SHP77 treated with DMSO at 0.1 percent for 48 hours (cell line): ENCODE measurements around the gene SNAP25.

Experiments
- DNase-seq: peaks from one replicate; lab custom pipeline; 2025; lab: John Stamatoyannopoulos, UW

SNAP25 gene

DNA sequence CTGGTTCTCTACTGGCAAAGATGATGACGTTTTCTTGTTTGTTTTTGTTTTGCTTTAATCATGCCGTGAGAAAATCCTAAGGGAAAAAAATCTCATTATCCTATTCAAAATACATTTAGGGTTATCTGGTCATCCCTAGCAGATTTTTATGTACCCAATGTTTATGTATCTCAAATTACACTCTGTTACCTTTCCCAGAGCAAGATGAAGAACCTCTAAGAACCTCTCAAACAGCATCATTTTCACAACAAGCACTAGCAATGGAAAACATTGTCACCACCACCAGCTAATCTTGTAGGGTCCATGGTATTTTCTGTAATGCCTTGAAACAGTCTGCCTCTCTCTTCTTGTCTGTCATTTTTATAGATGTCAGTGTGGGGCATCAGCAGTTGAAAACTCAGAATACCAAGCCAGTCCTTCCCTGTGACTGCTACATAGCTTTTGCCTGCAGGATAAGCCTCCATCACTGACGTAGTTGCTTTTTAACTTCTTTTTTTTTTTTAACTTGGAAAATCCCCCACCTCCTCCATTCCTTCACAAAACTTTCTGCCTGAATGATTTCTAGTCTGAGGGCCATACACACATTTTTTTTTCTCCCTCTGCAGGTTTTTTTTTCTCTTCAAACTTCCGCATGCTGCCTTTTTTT is 2.4 kb upstream of the SNAP25 start:
- peak; percentile 10 for DNase-seq

DNA sequence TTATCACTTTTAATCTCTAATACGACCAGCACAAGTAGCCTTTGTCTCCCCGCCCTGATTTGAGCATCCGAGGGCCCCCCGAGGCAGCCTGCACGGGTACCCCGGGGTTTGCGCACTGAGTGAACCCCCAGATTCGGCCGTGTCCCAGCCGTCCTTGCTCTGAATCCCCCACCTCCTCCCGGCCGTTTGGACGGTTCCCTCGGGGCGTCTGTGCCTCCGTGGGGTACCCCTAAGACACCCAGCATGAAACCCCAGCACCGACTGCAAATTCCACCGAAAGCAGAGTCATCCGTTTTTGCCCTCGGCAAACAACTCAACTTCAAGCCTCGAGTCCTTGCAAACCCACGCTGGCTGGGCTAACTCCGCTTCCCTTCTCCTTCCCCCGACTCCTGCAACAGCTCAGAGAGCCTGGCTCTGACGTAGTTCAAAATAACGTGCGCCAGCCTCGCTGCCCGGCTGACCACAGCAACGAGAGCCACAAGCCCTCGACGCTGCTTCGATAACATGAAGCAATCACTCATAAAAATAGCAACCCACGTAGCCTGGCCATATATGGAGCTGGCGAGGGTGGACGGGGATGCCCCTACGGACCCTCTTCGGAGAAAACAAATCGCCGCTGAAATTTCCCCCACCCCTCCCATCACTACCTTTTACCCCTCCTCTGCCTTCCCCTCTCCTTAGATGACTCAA is 764 bp upstream of the SNAP25 start:
- peak; percentile 94 for DNase-seq

DNA sequence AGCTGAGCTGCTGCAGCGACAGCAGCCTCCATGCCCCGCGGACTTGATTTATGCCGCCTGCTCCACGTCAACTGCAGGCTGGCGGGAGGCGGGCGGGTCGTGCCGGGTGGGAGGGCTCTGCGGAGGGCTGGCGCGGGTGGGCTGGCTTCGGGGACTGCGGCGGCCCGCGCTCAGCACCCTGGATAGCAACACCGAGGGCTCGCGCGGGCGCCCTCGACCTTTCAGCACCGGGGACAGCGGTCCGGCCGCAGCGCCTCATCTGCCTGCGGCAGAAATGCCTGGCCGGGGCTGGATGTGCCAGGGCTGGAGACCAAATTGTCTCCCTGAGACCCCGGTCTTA is 792 bp downstream of the SNAP25 start:
- peak; percentile 44 for DNase-seq

DNA sequence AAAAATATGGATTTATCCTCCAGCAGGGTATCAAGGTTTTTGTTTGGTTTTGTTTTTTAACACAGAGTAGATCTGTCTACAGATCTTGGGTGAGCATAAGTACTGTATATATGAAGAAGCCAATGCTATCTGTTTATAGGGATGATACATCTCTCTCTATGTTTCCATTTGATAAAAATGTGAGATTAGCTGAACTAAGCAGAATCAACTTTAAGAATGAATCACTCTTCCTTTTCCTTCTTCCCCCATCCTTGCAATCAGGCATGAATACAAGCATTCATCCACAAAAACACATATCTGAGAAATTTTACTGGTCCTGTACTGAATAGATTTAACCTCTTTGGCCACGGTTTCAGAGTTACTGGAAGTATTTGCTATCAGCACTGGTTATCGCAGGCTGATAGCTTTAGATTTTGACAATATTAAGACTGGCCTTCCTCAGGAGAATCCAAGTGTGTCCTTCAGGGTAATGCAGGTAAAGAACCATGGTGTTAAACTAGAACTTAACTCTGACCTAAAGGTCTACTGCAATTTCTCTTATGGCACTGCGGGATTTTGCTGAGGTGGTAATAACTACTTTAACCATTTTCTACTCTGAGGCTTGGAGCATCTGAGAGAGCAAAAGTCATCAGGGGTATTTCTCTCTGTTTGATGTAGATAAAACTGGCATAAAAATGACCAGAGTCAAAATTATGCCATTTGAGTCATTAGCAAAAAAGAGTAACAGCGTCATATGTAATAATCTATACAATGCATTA is 1.5 kb downstream of the SNAP25 start:
- no peak for DNase-seq

DNA sequence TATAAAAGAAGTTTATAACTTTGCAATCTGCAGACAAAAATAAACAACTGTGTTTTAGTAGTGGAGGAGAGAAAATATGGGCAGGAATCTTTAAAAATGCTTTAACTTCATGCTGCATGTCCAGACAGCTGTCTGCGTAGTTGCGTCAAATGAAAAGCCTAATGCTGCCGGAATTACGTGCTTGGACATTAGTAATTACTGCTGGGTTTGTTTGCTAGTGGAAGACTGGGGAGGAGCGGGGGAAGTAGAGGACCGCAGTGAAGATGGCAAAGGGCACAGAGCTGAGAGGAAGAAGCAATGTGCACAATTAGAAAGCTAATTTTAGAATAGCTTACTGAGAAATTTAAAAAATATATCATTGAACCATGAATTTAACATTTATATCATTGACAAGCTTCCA is 2.4 kb downstream of the SNAP25 start:
- peak; percentile 60 for DNase-seq

DNA sequence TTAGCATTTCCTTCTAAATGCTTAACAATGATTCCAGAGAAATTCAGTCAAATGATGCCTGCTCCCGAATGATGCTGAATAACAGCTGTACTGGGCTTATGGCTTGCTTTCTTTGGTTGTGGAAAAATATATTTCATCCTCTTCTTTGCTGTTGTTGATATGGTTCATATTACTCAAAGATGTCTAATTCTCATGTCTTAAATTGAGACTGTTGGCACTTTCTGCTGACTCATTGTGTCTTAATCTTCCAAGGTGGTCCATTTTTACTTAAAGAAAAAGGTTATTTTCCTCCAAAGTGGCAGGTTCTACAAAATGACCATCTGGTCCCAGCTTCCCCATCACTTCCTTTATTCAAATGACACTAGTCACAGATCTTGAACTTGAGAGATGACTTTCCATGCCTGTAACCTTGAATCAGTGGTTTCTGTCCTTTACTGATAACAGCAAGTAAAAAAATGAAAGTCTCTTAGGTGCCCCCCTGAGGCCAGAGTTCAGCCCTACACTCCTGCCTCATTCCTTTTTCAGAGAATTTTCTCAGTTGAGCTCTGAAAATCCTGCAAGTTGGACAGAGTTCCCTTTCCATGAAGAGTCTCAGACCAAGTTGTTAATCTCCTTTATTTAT is 6.9 kb downstream of the SNAP25 start:
- DNase-seq, result peak; percentile 37

DNA sequence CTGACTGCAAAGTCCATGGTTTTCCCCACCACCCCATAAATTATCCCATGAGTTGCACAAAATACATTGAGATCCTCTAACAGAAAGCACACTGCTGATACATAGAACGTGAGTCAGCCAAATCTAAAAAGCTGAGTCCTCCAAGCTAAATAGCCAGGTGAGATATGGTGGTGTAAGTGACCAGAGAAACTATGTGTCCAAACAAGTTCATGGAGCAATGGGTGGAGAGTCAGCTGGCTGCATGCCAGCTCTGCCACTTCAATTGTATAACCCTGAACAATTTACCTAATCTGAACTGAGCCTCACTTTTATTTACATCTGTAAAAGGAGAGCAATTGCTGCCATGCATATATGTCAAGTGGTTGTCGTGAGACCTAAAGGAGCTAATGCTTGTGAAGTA is 9.7 kb downstream of the SNAP25 start:
- peak; percentile 70 for DNase-seq

DNA sequence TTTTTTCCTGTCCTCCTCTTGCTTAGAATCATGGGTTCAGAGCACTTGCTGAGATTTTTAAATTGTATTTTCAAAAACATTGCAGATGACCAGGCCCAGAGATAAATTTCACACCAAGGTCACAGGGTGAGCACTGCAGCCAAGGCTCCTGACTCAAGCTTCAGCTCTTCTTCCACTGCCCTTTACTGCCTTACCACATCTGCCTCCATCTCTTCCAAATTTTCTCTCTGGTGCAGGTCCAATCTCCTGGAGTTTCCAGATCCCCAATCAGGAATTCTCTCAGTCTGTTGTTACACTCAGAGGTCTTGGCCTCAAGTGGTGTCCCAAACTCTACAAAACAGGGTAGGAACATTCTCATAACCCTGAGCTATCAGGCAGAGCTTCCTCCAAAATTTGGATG is 12.7 kb downstream of the SNAP25 start:
- DNase-seq, result no peak

DNA sequence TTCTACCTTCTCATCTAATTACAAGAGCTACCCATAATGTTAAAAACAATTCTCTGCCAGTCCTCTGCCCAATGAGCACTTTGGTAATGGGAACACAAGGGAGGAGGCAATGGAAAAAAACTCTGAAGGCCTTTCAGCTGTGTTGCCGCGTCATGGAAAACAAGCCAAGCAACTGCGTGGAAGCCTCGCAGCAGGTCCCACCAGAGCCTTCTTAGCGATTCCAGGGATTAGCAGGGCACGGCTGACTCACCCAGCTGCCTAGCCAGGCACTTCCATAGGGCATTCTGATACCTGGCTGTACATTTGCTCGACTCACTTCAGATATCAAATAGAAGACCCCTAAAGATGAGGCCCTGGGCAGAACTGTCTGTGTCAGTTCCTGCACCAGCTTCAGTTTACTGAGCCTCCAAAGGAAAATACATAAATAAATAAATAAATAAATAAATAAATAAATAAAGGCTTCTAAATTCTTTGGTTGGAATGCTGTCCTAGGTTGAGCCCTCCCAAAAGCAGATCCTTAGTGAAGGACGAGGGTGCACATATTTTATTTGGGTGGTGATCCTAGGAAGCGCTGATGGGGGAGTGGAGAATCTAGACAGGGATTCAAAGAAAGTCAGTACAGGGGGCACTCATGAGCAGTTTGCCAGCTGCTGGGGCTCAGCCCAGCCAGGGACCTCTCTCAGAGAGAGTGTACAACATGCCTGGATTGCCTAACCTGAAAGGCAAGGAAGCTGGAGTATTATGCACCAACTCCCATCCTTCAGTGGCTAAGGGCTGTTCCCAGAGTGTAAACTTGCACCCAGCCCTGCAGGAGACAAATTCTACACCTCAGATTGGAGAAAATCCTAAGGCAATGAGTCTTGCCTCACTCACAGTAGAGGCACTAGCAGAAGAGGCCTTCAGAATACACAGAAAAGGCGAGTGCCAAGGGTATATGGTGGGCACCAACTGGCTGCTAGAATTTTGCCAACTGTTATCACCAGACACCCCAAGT is 18.2 kb downstream of the SNAP25 start:
- no peak for DNase-seq

DNA sequence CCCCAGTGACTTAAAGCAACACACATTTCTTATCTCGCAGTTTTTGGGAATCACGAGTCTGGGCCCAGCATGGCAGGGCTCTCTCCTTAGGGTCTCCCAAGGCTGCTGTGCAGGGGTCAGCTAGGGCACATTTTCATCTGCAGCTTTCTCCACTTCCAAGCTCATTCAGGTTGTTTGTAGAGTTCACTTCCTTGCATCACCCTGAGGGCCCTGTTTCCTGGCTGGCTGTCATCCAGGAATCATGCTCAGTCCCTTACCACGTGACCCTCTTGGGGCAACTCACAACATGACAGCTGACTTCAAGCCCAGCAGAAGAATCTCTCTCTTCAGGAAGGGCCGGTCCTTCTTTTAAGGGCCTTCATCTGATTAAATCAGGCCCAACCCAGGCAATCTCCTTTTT is 21.3 kb downstream of the SNAP25 start:
- DNase-seq, result peak; percentile 65

DNA sequence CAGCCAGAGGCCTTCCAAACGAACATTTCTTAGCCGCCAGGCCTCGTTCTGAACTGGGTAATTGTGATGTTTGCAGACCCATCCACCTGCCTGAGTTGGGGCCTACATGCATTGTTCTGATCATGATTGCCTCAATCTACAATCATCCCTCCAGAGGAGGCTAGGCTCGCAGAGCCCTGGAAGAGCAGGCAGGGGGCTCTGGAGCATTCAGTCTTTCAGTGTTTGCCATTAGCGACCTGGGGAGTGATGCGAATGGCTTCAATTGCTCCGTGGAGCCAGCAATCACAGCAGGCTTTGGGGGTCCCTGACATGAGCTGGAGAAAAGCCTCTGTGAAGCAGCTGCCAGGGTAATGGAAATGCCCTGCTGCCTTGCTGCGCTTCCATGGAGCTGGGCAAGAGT is 22.0 kb downstream of the SNAP25 start:
- DNase-seq, result no peak

DNA sequence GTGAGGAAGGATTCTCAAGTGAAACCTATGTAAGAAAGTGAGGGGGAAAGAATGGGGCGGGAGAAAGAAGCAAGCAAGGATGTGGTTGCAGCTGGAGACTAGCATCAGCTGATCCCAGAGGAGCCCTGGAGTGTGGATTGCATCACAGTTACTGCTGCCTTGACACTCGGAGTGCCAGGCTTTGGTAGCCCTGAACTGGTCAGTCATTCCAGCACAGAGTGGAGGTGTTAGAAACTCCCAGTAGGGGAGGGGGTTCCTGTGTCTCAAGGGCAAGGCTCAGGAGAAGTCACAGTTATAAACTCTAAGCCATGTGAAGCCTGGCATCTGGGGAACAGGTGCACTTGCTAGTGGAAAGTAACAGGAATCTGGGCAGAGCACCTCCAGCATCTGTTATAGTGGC is 23.5 kb downstream of the SNAP25 start:
- DNase-seq, result no peak

DNA sequence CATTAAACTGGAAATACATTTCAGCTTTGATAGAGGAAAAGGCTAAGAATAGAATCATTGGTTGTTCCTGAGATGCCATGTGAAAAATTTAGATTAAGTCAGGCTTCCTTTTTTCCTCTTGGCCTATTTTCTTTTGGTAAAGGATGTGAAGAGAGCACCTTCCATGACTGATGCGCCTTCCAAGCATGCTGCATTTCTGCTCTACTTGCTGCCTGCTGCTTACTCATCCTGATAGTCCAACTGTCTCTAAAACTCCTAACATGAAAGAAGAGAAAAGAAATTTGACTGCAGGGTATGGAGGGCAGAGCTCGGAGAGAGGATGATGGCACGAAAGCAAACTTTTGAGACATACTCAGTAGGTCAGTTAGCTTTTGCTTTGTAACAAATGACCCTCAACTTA is 28.8 kb downstream of the SNAP25 start:
- DNase-seq, result no peak

DNA sequence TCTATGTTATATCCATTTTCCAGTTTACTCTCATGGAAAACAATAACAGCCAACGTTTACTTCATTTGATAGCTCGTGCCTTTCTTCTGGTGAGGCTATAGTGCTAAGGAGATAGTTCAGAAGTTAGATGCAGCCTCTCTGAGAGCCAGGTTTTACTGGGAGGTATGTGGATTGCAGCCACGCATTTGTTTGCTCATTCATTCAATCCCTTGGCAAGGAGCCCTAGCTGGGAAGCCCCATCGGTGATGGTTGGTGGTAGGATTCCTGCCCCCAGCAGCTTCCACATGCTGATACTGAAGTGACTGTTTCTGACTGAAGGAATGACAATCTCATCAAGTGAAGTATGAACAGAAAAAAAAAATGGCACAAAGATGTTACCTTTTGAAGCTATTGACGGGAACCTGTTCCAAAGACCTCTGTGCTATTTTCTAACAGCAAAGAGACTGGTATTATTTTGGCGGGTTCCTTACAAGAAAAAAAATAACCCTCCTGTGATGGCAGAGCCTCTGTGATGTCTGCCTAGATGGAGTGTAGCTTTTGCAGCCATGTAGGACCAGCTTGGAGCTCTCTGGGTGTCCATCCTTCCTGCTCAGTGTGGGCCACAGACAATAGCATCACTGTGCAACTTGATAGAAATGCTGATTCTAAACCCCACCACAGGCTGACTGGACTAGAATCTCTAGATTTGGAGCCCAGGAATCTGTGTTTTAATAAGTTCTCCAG is 30.6 kb downstream of the SNAP25 start:
- peak; percentile 42 for DNase-seq

DNA sequence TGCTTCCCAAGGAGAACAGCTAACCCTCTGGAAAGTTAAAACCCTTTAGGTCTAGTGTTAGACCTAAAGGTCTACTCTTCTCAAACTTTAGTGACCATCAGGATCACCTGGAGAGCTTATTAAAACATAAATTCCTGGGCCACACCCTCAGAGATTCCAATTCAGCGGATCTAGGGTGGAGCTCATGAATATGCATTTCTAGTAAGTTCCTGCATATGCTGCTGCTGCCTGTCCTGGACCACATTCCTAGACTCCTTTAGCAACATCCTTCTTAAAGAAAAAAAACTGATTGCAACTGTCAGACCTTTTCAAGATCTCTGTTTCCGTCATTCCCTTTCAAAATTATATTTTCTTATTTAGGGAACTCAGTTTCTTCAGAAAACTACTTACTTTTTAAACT is 31.2 kb downstream of the SNAP25 start:
- no peak for DNase-seq

DNA sequence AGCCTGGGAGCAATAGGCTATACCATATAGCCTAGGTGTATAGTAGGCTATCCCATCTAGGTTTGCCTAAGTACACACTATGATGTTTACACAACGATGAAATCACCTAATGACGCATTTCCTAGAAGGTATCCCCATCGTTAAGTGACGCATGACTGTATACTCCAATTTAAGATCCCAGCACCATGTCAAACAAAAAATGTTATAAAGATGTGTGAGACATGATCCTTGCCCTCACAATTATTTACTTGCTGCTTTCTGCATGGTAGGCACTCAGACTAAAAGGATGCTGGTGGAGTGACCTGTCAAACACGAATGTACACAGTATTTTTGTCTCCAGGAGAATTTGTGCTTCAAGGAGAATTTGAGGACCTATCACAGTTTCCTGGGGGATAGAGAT is 32.3 kb downstream of the SNAP25 start:
- peak; percentile 95 for DNase-seq

DNA sequence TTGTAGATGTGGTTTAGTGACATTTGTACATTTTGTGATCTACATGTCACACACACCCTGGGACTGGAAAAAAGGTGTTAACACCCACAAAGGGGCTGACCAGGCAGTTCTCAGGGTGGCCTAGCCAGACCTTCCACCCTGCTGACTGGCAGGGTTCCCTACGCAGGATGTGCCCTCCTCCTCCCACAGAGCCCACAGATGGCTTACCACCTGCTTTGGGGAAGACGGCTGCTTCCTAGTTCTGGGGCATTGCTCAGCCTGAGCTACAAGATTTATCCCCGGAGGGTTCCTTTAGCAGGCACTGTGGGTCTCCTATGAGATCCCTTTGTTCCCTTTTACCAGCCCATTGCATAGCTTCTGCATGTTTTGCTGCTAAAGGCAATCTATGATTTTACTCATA is 35.1 kb downstream of the SNAP25 start:
- DNase-seq, result no peak

DNA sequence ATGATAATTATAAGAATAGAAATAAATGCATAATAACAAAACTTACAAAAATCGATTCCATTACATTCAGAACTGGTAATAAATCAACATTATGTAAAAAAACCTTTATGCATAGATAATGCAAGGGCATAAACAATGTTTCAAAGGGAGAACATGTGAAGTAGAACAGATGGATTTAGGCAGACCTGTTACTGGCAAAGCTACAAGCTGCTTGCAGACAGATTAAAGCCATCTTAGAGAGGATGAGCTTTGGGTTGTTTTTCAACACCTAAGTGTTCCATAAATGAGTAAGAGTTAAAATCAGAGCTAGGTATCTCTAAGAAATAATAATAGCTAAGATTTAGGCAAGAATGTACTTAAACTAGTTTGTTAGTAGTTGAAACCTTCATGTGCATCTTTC is 37.2 kb downstream of the SNAP25 start:
- no peak for DNase-seq

DNA sequence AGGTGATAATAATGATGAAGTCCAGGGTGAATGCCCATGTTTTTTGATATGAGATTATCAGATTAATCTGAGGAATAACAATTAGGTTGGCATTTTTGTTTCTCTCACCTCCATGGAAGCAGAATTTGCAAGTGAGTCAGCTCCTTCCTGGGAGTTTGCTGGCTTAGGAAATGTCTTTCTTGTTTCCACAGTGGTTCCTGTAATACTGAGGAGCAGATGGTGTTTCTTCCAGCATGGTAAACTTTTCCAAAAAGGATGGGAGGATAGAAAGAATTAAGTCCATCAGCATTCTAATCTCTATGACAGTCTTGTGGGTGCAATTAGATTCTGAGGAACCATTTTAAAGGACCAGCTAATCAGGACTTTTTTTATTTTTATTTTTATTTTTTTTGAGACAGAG is 40.5 kb downstream of the SNAP25 start:
- no peak for DNase-seq

DNA sequence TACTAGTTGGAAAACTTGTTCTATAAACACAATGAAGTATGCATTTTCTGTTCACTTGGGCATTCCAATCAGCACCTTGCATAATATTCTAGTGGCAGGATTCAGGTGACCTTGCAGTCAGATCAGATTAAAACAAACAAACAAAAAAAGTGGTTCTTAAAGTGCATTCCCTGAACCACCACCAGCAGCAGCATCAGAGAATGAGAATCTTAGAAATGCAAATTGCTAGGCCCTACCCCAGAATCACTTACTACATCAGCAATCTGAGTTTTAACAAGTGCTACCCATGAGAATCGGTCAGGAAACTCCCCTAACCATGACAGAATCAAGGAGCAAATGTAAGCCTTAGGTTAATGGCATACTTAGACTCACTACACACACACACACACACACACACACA is 41.7 kb downstream of the SNAP25 start:
- DNase-seq, result no peak

DNA sequence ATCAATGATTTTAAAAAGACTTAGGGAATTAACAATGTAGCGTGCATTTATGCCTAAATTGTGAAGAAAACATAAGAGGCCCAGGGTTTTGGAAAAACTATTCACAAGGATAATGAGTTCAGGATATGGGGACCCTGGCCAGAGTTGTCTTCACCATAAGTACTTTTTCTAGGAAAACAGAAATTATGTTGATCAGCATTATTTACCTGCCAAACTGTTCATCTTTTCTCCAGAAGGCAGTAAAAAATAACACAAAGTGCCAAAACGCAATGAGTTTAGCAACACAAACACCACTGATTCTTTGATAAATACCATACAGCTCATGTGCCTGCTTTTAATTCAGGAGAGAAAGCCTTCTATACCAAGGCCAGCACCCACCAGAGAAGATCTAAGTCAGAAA is 43.1 kb downstream of the SNAP25 start:
- no peak for DNase-seq
